Upper lobe of left lung (tissue), 6 donors: ENCODE data around the gene CLCNKB. TPM values are rescaled to one million over a fixed set of nuclear protein-coding genes. Genes with fewer than 3 reads are reported as not detected.
"Not testable (repeated sequence)": the region's sequence is repeated elsewhere in the genome, so short reads cannot be mapped to it uniquely, and the experiment has no call there.

Experiments
- ATAC-seq, 2 donors: fragments of 200-7000 bp; cut with Tn5 transposase; one replicate each; pipeline ENCODE4 v1.9.1; 2022; ENCODE audit warnings: mild to moderate bottlenecking in 2 of 2, moderate library complexity in 2 of 2; ENCODE audit not compliant: low FRiP score in 2 of 2
- DNase-seq, 2 donors: peaks; one replicate each; pipeline ENCODE4 v3.0.0-alpha.2; 2019 to 2020
- H3K27ac ChIP-seq, 4 donors: fragments of 200-600 bp; sonication (generic); one replicate each; pipeline ENCODE4 v1.5.1; 2016 to 2019
- H3K27me3 ChIP-seq, 4 donors: fragments of 200-600 bp; sonication (generic); one replicate each; pipeline ENCODE4 v1.5.1; 2017 to 2019
- H3K36me3 ChIP-seq, 4 donors: fragments of 200-600 bp; sonication (generic); one replicate each; pipeline ENCODE4 v1.5.1; 2016 to 2019
- H3K4me1 ChIP-seq, 4 donors: fragments of 200-600 bp; sonication (generic); one replicate each; pipeline ENCODE4 v1.5.1; 2018 to 2019
- H3K4me3 ChIP-seq, 4 donors: fragments of 200-600 bp; sonication (generic); one replicate each; pipeline ENCODE4 v1.5.1; 2017 to 2019; ENCODE audit warnings: mild to moderate bottlenecking in 2 of 4, moderate library complexity in 1 of 4
- H3K9me3 ChIP-seq, 4 donors: fragments of 200-600 bp; sonication (generic); one replicate each; pipeline ENCODE4 v1.5.1; 2018 to 2019
- EP300 ChIP-seq, 4 donors: sonication (generic); formaldehyde crosslinking; IDR thresholded peaks; one replicate each; pipeline ENCODE4 v1.5.1; 2017; ENCODE audit warnings: antibody characterized with exemption in 4 of 4, control low read depth in 2 of 4
- POLR2A ChIP-seq, 4 donors: fragments of 450-650 bp; IDR thresholded peaks; one replicate each; pipeline ENCODE4 v1.5.1; 2016 to 2017; ENCODE audit warnings: antibody characterized with exemption in 4 of 4, mild to moderate bottlenecking in 2 of 4
- POLR2AphosphoS5 ChIP-seq, 2 donors: sonication (generic); formaldehyde crosslinking; IDR thresholded peaks; one replicate each; pipeline ENCODE4 v1.5.1; 2017; ENCODE audit warnings: antibody characterized with exemption in 2 of 2
- WGBS, 2 donors: methylation state at CpG; one replicate each; pipeline ENCODE4 v1.1.5; 2017 to 2018; 5-methylcytosine and 5-hydroxymethylcytosine counted together
- total RNA-seq, 6 donors: library from RNA; depleted of rRNA in 4 of 6; stranded (reverse); fragments of >200 nt in 4 of 6; gene quantifications; one replicate each; pipeline versions ENCODE4 v1.1.0 to v1.2.1, GENCODE V29; 2016 to 2021
- TF ChIP-seq, protein P1 (sequence below), 6 experiments: fragments of 450-650 bp in 4 of 6; fragments of 200-600 bp in 2 of 6; sonication (generic) in 2 of 6; IDR thresholded peaks; one replicate each; pipeline ENCODE4 v1.5.1; 2016 to 2019; ENCODE audit warnings: antibody characterized with exemption in 6 of 6
- donor health status: DM: no; HTN: no; CAD: no; lungs with moderate emphysema.
- donor health status: DM: no; HTN: yes; CAD: no; lungs with severe emphysema.

The CLCNKB gene
- total RNA-seq, 6 donors from 2014 or later, result 0.46 to 9.4 (median 0.53) TPM; not detected in 2

DNA sequence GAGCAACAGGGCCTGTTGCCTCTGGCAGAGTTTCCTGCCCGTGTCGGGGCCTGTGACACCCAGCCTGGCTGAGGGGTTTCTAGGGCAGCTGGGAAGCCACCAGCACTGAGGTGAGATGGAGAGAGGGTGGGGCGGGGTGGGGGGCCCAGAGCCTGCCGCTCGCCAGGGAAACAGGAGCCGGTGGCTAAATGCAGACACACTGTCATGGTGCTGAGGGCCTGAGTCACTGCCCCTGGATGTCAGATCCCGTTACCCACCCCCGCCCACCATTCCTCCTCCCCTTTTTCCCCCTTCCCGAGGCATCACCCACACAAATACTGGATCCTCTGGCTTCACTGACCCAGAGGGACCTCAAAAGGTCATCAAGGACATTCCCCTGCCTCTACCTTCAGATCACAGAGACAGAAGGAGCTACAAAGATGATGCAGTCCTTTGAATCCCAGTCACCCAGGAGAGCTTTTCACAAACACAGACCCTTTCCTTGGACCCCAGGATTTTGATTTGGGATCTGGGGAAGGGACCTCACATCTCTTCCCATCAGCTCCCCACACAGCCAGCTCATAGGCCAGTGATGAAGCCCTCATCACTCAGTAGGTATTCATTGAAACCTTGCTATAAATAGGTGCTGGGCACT lies 23.8 kb upstream of the CLCNKB start:
- TF ChIP-seq POLR2A (IDR thresholded peaks at IDR 0.05) (no peak), POLR2AphosphoS5 (IDR thresholded peaks at IDR 0.05) (no peak), EP300 (IDR thresholded peaks at IDR 0.05) (no peak)
- TF ChIP-seq, protein P1, sequence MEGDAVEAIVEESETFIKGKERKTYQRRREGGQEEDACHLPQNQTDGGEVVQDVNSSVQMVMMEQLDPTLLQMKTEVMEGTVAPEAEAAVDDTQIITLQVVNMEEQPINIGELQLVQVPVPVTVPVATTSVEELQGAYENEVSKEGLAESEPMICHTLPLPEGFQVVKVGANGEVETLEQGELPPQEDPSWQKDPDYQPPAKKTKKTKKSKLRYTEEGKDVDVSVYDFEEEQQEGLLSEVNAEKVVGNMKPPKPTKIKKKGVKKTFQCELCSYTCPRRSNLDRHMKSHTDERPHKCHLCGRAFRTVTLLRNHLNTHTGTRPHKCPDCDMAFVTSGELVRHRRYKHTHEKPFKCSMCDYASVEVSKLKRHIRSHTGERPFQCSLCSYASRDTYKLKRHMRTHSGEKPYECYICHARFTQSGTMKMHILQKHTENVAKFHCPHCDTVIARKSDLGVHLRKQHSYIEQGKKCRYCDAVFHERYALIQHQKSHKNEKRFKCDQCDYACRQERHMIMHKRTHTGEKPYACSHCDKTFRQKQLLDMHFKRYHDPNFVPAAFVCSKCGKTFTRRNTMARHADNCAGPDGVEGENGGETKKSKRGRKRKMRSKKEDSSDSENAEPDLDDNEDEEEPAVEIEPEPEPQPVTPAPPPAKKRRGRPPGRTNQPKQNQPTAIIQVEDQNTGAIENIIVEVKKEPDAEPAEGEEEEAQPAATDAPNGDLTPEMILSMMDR (IDR thresholded peaks at IDR 0.05), result no peak
- Histone ChIP-seq H3K4me3 (no peak overlapping the region), H3K9me3 (no peaks in the 10 kb centered on the region), H3K4me1 (peaks cover 2 to 14% (median 5%) of the 10 kb centered on the region in 4 donors), H3K27ac (peak overlapping the region; percentile 30 to 77 (median 50)), H3K27me3 (no peaks in the 10 kb centered on the region), H3K36me3 (no peaks in the 10 kb centered on the region)
- WGBS, 2 donors, result 67 to 72% methylated on average over 5 to 9 of the region's 9 CpGs
- DNase-seq (no peak), ATAC-seq (no peak)

DNA sequence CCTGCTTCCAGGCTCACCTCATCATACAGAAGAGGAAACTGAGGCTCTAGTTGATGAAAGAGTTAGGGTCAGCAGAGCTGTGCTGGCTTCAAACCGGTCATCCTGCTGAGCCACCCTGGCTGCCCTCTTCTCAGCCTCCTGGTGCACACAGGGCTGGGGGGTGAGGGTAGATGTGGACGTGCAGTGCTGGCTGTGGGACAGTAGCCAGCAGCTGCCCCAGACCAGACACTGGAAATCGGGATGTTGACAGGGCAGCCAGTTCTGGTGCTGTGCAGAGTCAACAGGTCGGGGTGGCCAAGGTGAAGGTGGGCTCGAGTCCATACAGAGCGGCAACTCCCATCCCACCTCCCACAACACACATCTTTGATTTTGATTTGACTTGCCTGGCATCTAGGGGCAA lies 23.3 kb upstream of the CLCNKB start:
- H3K4me1 ChIP-seq, result peaks cover 2 to 14% (median 5%) of the 10 kb centered on the region in 4 donors
- 74 to 88% methylated on average over 6 of the region's 6 CpGs for WGBS, 2 donors
- no peaks in the 10 kb centered on the region for H3K36me3 ChIP-seq
- TF ChIP-seq, protein P1 (IDR thresholded peaks at IDR 0.05), result no peak
- ATAC-seq (no peak), DNase-seq (no peak)
- peak overlapping the region in 1 of 4 donors; percentile 61 for H3K27ac ChIP-seq
- no peaks in the 10 kb centered on the region for H3K9me3 ChIP-seq
- H3K4me3 ChIP-seq, result no peak overlapping the region
- H3K27me3 ChIP-seq, result no peaks in the 10 kb centered on the region

DNA sequence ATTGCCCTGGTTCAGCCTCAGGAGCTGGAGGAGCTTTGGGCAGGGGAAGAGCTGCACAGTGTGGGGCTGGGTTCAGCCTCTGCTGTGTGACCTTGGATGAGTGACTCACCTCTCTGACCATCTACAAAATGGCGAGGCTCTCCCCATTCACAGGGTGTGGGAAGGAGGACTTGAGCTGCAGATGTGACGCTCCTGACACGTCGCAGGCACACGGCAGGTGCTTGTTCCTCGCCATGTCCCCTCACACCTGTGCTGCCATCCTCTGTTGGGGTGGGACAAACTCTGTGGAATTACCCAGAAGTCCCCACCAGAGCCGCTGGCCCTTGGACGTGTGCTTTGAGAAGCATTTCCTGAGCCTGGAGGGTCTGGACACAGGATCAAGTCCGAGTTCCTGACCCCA lies 22.7 kb upstream of the CLCNKB start:
- not testable (repeated sequence) for ATAC-seq, H3K27ac ChIP-seq
- WGBS, 2 donors, result 83% methylated on average over 9 of the region's 9 CpGs; no CpG with 5 or more reads in 1 of the 2 donors

DNA sequence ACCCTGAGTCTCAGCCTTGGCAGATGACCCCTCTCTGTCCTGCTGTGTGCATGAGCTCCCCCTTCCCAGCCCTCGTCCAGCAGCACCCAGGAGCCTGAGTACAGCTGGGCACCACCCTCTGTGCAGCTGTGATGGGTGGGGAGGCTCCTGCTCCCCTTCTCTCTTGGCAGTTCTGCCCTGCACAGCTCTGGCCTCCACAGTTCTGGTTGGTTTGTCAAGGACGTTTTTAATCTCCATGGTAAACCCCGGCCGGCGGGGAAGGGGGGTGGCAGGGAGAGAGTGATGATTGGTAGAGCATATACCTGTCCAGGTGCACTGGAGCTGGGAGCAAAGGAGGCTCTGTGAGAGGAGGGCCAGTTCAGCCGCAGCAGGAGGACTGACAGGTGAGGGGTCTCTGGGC lies 21.9 kb upstream of the CLCNKB start, which contains the start of gene CLCNKA:
CLCNKA (plus strand) TSS at position 356 of the 400 bp plus-strand sequence. CDS start 584 bp downstream, outside the sequence.
- Histone ChIP-seq H3K4me3 (no peak within 1 kb of the TSS), H3K36me3 (no peaks in the 10 kb centered on the region), H3K27ac (no peak within 1 kb of the TSS), H3K9me3 (no peaks in the 10 kb centered on the region), H3K4me1 (peaks cover 4 to 15% (median 6%) of the 10 kb centered on the region in 4 donors), H3K27me3 (peaks cover 0 to under 1% (median 0%) of the 10 kb centered on the region in 4 donors)
- DNase-seq, result no peak
- TF ChIP-seq POLR2A (IDR thresholded peaks at IDR 0.05) (no peak), POLR2AphosphoS5 (IDR thresholded peaks at IDR 0.05) (no peak), EP300 (IDR thresholded peaks at IDR 0.05) (no peak)
- TF ChIP-seq, protein P1 (IDR thresholded peaks at IDR 0.05), result no peak
- no peak for ATAC-seq
- 55 to 65% methylated on average over 6 of the region's 6 CpGs for WGBS, 2 donors

More for the DNA sequence above, 22.7 kb upstream of the CLCNKB start:
- peaks cover 2 to 14% (median 5%) of the 10 kb centered on the region in 4 donors for H3K4me1 ChIP-seq
- not testable (repeated sequence) for H3K4me3 ChIP-seq, H3K27me3 ChIP-seq, DNase-seq, H3K9me3 ChIP-seq, H3K36me3 ChIP-seq

DNA sequence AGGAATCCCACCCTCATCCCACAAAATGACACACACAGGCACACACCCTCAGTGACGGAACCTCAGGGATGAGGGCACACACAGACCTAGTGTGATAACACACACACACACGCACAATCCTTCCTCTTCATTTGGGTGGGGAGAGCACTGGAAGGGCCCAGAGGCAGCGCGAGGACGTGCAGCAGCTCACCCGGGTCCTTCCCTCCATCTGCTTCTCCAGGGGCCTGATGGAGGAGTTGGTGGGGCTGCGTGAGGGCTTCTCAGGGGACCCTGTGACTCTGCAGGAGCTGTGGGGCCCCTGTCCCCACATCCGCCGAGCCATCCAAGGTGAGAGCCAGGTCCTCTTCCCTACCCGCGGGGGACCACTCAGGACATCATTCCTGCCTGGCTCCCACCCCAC lies 21.2 kb upstream of the CLCNKB start:
- WGBS, 2 donors, result 77 to 78% methylated on average over 6 to 11 of the region's 11 CpGs
- Histone ChIP-seq H3K27me3 (peaks cover 0 to 8% (median 2%) of the 10 kb centered on the region in 4 donors), H3K27ac (no peak overlapping the region), H3K9me3 (no peaks in the 10 kb centered on the region), H3K36me3 (no peaks in the 10 kb centered on the region), H3K4me3 (no peak overlapping the region), H3K4me1 (peaks cover 11 to 22% (median 13%) of the 10 kb centered on the region in 4 donors)
- DNase-seq (no peak), ATAC-seq (no peak)
- no peak for TF ChIP-seq POLR2A (IDR thresholded peaks at IDR 0.05)
- no peak for TF ChIP-seq EP300 (IDR thresholded peaks at IDR 0.05)
- TF ChIP-seq POLR2AphosphoS5 (IDR thresholded peaks at IDR 0.05), result no peak
- TF ChIP-seq, protein P1 (IDR thresholded peaks at IDR 0.05), result no peak
